HG03066 (cell line): ENCODE data around the gene MTOR.
A peak's percentile ranks its signal among the peaks of the same experiment; 100 is the strongest.
"Not testable (repeated sequence)": the region's sequence is repeated elsewhere in the genome, so short reads cannot be mapped to it uniquely, and the experiment has no call there.

ENCODE experiments used
- ATAC-seq: cut with Tn5 transposase; IDR thresholded peaks from one replicate; pipeline ENCODE4 v1.9.1; 2021; ENCODE audit warnings: low read depth; ENCODE audit not compliant: unreplicated experiment

MTOR gene

DNA sequence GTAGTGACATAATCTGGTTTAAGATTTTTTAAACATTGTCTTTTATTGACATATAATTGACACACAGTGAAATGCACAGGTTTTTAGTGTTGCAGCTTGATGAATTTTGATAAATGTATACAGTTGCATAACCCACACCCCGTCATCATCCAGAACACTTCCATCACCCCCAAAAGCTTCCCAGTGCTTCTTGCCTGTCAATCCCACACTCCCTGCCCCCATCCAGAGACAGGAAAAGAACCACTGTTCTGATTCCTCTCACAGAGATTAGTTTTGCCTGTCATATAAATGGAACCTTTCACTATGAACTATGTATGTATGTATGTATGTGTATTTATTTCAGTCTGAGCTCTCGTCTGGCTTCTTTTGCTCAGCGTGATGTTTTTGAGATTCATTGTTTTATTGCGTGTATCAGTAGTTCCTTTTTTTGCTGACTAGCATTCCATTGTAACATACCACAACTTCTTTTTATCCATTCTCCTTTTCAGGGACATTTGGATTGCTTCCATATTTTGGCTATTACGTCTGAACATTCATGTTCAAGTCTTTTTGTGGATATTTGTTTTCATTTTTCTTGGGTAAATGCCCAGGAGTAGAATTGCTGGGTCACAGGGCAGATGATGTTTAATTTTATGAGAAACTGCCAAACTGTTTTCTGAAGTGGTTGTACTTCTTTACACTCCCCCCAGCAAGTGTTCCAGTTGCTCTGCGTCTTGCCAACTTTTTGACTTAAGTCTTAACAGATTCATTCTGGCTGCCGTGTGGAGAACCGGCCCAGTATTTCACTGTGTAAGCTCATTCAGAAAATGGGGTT lies 19.4 kb upstream of the MTOR start:
- no peak for ATAC-seq

DNA sequence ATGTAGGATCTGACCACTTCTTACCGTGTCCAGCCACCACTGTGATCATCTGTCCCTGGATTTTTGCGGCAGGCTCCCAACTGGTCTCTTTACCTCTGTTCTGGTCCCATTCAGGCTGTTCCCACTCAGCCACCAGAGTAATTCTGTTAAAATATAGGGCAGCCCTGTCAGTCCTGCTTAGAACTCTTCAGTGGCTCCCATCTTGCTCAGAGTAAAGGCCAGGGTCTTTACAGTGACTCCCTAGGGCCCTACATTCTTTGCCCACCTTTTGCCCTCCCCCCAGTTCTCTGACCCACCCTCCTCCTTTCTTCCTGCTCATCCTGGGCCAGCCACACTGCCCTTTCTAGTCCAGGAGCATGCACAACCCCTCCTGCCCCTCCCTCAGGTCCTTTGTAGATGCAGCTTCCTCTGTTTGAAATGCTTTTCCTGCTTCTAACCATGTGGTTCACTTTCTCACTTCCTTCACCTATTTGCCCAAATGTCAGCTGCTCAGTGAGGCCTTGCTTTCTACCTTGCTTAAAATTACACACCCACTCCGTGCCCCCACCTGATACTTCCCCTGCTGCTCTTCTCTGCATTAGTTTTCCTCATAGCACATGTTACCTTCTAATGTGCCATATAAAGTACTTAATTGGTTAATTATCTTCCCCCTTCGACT lies 18.5 kb upstream of the MTOR start:
- ATAC-seq, result peak; percentile 50

GRCh38 chr1:11279630-11280029 lies 17.3 kb upstream of the MTOR start:
- no peak for ATAC-seq

DNA sequence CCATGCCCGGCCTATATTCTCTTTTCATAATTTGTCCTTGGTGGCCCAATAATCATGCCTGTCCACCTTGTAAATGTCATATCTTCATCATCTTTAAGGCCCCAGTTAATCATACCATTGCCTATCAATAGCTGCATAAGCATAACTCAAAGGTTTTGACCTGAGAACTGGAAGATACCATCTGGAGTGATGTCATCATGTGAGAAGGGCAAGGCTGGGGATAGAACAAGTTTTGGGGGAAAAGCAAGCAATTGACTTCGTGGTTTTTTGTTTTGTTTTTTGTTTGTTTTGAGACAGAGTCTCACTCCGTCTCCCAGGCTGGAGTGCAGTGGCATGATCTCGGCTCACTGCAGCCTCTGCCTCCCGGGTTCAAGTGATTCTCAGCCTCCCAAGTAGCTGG lies 16.8 kb upstream of the MTOR start:
- no peak for ATAC-seq

GRCh38 chr1:11273595-11274234 lies 11.4 kb upstream of the MTOR start:
- ATAC-seq, result no peak

DNA sequence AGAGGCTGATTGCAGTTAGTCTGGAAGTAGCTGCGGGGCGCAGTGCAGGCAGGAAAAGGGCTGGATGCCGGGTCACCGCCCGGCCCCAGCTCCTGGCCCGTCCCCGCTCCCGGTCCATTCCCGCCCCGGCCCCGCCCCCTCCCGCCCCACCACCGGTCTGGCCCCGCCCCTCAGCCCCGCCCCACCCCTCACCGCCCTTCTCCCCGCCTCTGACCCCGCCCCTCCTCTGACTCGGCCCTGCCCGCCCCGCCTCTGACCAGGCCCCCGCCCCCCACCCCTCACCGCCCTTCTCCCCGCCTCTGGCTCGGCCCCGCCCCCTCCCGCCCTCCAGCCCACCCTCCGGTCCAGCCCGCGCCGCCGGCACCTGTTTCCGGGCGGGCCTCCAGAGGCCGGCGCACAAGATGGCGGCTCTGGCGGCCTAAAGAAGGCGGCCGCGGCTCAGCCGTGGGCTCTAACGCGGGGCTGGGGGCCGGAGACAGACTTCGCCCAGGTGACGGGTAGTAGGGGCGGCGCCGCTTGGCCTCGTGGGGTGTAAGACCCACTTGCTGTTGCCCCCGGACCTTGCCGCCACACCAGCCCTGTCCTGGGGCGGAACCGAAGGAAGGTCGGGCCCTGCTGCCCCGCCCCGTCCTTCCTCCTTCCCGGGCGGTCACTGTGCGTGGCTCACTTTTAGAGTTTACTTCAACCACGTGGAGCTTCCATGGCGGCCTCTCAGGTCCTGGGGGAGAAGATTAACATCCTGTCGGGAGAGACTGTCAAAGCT lies 10.7 kb upstream of the MTOR start, which contains the start of gene UBIAD1:
TSS of gene UBIAD1 (plus strand) at position 367 of the 763 bp plus-strand sequence. CDS start at position 701, 334 bp downstream.
- peak; percentile 82 for ATAC-seq

DNA sequence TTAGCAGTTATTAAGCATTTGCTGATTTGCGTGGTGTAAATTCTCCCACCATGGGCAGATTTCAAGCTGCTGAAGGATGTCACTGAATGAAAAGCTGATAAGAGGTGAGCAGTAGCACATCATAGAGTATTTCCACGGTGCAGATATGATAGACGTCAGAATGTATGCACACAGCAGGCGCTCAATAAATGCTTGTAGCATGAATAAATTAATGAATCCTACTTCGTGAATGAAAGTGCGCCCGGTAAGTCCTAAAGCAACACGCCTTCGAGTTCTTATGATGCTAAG lies 10.1 kb upstream of the MTOR start:
- no peak for ATAC-seq

DNA sequence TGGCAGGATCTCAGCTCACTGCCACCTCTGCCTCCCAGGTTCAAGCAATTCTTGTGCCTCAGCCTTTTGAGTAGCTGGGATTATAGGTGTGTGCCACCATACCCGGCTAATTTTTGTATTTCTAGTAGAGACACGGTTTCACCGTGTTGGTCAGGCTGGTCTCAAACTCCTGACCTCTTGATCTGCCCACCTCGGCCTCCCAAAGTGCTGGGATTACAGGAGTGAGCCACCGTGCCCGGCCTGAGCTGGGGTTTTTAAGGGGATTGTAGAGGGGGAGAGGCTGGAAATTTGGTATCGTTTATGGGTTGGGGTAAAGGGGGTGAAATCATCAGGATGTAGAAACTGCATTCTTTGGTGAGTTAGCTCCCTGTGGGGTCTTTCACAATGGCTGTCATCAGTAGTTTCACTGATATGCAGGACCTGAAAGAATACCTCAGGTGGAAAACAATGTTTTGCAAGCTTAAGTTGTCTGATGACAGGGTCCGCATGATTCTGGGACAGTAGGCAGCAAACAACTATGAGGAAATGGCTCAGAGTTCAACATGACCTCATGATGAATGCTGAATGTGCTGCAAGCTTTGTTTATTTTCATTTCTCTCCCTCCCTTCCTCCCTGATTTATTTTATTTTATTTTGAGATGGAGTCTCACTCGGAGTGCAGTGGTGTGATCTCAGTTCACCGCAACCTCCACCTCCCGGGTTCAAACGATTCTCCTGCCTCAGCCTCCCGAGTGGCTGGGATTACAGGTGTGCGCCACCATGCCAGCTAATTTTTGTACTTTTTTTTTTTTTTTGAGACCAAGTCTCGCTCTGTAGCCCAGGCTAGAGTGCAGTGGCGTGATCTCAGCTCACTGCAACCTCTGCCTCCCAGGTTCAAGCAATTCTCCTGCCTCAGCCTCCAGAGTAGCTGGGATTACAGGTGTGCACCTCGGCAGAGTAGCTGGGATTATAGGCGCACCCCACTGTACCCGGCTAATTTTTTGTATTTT lies 5.3 kb upstream of the MTOR start:
- not testable (repeated sequence) for ATAC-seq

GRCh38 chr1:11266268-11267074 lies 4.1 kb upstream of the MTOR start:
- ATAC-seq, result no peak

GRCh38 chr1:11256299-11256698 lies 6.1 kb downstream of the MTOR start:
- no peak for ATAC-seq

GRCh38 chr1:11253226-11253625 lies 9.1 kb downstream of the MTOR start:
- ATAC-seq, result no peak

DNA sequence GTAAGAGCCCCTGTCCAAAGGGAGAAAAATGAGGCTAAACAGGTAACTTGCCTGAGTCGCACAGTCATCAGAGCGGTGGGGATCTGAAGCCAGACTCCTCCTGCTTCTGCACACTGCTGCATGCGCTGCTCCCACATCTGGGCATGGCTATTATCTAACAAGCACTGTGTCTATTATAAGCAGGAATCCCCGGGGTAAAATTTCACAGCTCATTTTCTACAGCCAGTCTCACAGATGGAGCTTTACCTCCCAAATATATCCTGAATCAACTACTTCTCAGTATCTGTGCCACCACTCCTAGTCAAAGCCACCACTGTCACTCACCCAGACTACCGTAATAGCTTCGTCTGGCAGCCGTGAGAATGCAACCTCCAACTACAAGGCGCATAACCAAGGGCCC lies 9.8 kb downstream of the MTOR start:
- no peak for ATAC-seq

DNA sequence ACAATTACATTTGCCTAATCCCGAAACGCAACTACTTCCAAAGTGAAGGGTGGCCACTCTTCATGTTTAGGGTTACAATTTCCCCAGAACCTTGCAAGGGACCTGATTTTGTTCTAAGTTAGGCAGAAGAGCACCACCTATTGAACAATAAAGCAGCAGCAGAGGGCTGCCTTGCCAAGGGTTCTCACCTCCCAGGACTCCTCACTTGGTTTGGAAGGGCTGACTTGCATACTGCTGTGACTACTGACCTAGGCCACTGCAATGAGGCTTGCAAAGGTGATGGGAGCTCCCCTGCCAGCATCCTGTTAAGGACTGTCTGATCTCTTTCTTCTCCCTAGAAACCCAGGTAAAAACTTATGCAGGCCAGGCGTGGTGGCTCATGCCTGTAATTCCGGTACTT lies 14.2 kb downstream of the MTOR start:
- ATAC-seq, result no peak

GRCh38 chr1:11245904-11246719 lies 16.2 kb downstream of the MTOR start:
- ATAC-seq, result no peak

- ATAC-seq, result no peak
Observed at GRCh38 chr1:11245248-11245647, 17.1 kb downstream of the MTOR start.

DNA sequence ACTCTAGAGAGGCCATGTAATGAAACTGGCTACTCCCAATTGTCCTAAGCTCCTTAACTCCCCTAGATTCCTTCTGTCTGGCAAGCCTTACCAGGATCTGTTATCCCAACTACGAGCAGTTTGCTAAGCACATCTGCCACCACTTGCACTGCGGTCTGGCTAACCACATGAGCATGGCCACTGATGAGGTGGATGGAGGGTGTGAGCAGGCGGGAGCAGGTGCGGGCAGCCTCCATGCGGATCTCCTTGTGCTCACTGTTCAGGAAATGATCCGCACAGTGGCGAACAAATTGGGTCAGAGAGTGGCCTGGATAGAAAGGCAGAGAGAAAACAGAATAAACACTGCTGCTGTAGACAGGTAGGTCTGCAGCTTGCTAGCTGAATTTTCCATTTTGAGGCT lies 24.0 kb downstream of the MTOR start:
- no peak for ATAC-seq

DNA sequence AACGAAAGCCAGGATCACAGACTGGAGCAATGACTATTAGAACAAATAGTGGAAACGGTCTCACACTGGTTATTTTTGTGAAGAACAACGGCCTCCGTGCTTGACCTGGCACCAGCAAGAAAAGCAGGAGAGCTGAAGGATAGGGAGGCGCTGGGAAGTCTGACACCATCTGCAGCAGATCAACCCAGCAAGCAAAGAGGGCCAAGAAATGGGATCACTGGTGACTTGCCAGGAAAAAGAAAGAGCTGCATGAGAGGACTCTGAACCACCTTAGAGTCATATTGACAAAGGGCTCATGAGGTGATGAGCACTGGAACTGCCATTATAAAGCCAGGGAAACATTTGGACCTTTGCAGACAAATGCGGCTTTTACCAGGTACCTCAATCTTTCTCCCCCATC lies 25.0 kb downstream of the MTOR start:
- no peak for ATAC-seq

- ATAC-seq, result no peak
Observed at GRCh38 chr1:11233208-11233607, 29.1 kb downstream of the MTOR start.
